Peyer's patch (tissue), 4 donors: ENCODE measurements around the gene HGFAC. TPM values are rescaled to one million over a fixed set of nuclear protein-coding genes. Genes with fewer than 3 reads are reported as not detected.

Experiments used
- DNase-seq, 3 donors: peaks; one replicate each; pipeline ENCODE4 v3.0.0-alpha.2; 2017 to 2019
- H3K27ac ChIP-seq, 4 donors: fragments of 200-600 bp; sonication (generic); one replicate each; pipeline ENCODE4 v1.5.1; 2016 to 2019
- H3K27me3 ChIP-seq, 2 donors: fragments of 200-600 bp; sonication (generic); one replicate each; pipeline ENCODE4 v1.5.1; 2019
- H3K36me3 ChIP-seq, 3 donors: fragments of 200-600 bp; sonication (generic); one replicate each; pipeline ENCODE4 v1.5.1; 2016 to 2019
- H3K4me1 ChIP-seq, 4 donors: fragments of 200-600 bp; sonication (generic); one replicate each; pipeline ENCODE4 v1.5.1; 2016 to 2019
- H3K4me3 ChIP-seq, 4 donors: fragments of 200-600 bp; sonication (generic); 1 replicate in 3 of 4; 2 replicates in 1 of 4; pipeline ENCODE4 v1.5.1; 2016 to 2019; ENCODE audit warnings: mild to moderate bottlenecking in 1 of 4
- H3K9me3 ChIP-seq, 4 donors: fragments of 200-600 bp; sonication (generic); one replicate each; pipeline ENCODE4 v1.5.1; 2016 to 2019; ENCODE audit warnings: mild to moderate bottlenecking in 1 of 4
- POLR2A ChIP-seq, 2 donors: fragments of 450-650 bp; IDR thresholded peaks; one replicate each; pipeline ENCODE4 v1.5.1; 2017; ENCODE audit warnings: antibody characterized with exemption in 2 of 2, mild to moderate bottlenecking in 2 of 2, moderate library complexity in 2 of 2
- total RNA-seq, 4 donors: library from RNA; depleted of rRNA; stranded (reverse); fragments of >200 nt; gene quantifications; one replicate each; pipeline ENCODE4 v1.1.0, GENCODE V29; 2016
- TF ChIP-seq, protein P1 (sequence below), 6 experiments: fragments of 450-650 bp in 4 of 6; fragments of 200-600 bp in 2 of 6; sonication (generic) in 1 of 6; IDR thresholded peaks; one replicate each; pipeline ENCODE4 v1.5.1; 2017 to 2019; ENCODE audit warnings: antibody characterized with exemption in 6 of 6, mild to moderate bottlenecking in 3 of 6, moderate library complexity in 1 of 6

HGFAC gene
- total RNA-seq, 4 donors from 2014 or later = not detected

DNA sequence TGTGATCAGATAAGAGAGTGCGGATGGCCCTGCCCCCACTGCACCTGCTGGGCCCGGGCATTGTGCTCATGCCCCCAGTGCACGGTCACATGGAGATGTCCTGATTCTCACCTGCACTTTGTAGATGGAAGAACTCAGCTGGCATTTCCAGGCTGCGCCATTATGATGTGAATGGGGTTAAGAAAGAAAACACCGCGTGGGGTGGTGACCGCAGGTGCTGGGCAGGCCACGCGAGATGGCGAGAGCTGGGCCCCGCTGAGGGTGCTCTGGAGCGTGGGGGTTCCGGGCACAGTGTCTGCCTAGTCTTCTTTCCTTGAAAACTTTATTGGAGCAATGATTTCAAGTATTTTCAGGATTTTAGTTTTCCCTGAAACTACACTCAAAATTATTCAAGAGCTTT is 17.8 kb upstream of the HGFAC start:
- Histone ChIP-seq H3K4me1 (no peaks in the 10 kb centered on the region), H3K9me3 (no peaks in the 10 kb centered on the region), H3K4me3 (no peak overlapping the region), H3K36me3 (peaks cover 0 to 30% (median 0%) of the 10 kb centered on the region in 3 donors), H3K27ac (no peak overlapping the region), H3K27me3 (no peaks in the 10 kb centered on the region)
- no peak for DNase-seq
- no peak for TF ChIP-seq POLR2A (IDR thresholded peaks at IDR 0.05)
- TF ChIP-seq, protein P1, sequence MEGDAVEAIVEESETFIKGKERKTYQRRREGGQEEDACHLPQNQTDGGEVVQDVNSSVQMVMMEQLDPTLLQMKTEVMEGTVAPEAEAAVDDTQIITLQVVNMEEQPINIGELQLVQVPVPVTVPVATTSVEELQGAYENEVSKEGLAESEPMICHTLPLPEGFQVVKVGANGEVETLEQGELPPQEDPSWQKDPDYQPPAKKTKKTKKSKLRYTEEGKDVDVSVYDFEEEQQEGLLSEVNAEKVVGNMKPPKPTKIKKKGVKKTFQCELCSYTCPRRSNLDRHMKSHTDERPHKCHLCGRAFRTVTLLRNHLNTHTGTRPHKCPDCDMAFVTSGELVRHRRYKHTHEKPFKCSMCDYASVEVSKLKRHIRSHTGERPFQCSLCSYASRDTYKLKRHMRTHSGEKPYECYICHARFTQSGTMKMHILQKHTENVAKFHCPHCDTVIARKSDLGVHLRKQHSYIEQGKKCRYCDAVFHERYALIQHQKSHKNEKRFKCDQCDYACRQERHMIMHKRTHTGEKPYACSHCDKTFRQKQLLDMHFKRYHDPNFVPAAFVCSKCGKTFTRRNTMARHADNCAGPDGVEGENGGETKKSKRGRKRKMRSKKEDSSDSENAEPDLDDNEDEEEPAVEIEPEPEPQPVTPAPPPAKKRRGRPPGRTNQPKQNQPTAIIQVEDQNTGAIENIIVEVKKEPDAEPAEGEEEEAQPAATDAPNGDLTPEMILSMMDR (IDR thresholded peaks at IDR 0.05) = no peak

DNA sequence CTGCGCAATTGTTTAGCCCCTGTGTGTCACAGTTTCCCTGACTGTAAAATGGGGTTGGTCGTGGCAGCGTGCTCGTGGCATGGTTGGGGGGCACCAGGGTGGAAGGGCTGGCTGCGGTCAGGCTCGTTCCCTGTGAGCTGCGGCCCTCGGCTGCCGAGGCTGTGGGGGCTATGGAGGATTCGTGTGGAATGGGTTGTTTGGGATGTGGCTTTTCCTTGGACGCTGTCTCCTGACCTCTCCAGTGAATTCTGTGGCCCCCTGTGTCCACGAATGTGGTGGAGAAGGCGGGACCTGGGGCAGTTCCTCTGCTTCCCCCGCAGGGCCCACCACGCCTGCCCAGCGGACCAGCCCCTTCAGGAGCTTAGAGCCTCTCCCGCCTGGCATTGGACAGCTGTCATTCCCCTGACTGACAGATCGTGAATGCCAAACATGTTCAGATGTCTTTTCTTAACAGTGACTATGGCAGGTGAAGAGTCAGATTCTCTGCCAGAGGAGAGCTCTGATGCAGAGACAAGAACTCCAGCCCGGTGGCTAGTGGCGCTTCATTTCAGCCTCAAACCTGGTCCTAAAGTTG is 17.2 kb upstream of the HGFAC start:
- no peaks in the 10 kb centered on the region for H3K27me3 ChIP-seq
- no peak overlapping the region for H3K27ac ChIP-seq
- no peak overlapping the region for H3K4me3 ChIP-seq
- no peaks in the 10 kb centered on the region for H3K9me3 ChIP-seq
- H3K36me3 ChIP-seq = peaks cover 0 to 35% (median 0%) of the 10 kb centered on the region in 3 donors
- no peak for TF ChIP-seq POLR2A (IDR thresholded peaks at IDR 0.05)
- TF ChIP-seq, protein P1 (IDR thresholded peaks at IDR 0.05) = no peak
- DNase-seq = no peak
- no peaks in the 10 kb centered on the region for H3K4me1 ChIP-seq

DNA sequence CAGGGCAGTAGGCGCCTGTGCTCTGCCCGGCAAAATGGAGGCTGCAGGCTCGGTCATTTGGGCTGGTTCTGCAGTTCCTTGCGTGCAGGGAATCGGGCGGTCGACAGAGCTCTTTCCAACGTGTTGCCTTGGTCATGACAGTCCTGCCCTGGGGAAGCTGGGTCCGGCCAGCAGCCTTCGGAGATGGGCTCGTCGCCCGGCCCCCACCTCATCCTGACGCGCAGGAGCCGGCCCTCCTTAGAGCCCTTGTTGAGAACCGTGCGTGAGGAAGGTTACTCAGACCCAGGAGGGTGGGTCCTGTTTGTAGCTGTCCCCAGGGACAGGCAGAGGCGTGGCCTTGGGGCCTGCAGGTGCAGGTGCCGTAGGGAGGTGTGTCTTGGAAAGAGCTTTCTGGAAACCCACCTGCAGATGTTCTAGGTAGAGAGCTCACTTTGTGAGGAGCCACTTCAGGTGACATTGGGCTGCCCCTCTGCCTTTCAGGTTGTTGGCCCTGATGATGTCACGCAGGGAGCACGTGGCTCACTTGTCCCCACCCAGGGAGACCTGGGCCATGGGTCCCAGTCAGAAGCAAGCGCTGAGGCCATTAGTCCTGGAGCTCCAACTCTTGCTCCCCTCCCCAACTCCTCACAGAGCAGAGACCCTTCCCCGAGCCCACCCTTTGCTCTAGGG is 15.2 kb upstream of the HGFAC start:
- Histone ChIP-seq H3K27ac (no peak overlapping the region), H3K36me3 (peaks cover 0 to 38% (median 0%) of the 10 kb centered on the region in 3 donors)

DNA sequence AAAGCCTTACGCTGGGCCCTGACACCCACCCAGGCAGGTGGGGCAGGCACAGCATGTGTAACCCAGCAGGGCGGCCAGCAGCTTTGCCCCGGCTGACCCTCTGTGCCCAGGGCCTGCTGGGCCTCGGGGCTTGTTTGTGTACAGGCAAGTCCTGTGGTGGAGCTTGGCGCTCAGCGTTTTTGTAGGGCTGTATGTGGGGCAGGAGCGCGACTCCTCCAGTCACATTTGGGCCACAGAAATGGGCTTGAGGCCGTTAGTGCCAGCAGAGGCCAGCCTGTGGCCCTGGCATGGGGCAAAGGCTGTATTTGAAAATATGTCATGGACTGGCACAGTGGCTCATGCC is 14.7 kb upstream of the HGFAC start:
- Histone ChIP-seq H3K4me3 (no peak overlapping the region), H3K27ac (no peak overlapping the region), H3K4me1 (no peaks in the 10 kb centered on the region), H3K36me3 (peaks cover 0 to 38% (median 0%) of the 10 kb centered on the region in 3 donors), H3K27me3 (no peaks in the 10 kb centered on the region), H3K9me3 (no peaks in the 10 kb centered on the region)
- no peak for DNase-seq
- TF ChIP-seq, protein P1 (IDR thresholded peaks at IDR 0.05) = no peak
- no peak for TF ChIP-seq POLR2A (IDR thresholded peaks at IDR 0.05)

More for the DNA sequence above, 15.2 kb upstream of the HGFAC start:
- Histone ChIP-seq H3K9me3 (no peaks in the 10 kb centered on the region), H3K27me3 (no peaks in the 10 kb centered on the region), H3K4me1 (no peaks in the 10 kb centered on the region), H3K4me3 (no peak overlapping the region)
- TF ChIP-seq POLR2A (IDR thresholded peaks at IDR 0.05) = no peak
- TF ChIP-seq, protein P1 (IDR thresholded peaks at IDR 0.05) = no peak
- no peak for DNase-seq

DNA sequence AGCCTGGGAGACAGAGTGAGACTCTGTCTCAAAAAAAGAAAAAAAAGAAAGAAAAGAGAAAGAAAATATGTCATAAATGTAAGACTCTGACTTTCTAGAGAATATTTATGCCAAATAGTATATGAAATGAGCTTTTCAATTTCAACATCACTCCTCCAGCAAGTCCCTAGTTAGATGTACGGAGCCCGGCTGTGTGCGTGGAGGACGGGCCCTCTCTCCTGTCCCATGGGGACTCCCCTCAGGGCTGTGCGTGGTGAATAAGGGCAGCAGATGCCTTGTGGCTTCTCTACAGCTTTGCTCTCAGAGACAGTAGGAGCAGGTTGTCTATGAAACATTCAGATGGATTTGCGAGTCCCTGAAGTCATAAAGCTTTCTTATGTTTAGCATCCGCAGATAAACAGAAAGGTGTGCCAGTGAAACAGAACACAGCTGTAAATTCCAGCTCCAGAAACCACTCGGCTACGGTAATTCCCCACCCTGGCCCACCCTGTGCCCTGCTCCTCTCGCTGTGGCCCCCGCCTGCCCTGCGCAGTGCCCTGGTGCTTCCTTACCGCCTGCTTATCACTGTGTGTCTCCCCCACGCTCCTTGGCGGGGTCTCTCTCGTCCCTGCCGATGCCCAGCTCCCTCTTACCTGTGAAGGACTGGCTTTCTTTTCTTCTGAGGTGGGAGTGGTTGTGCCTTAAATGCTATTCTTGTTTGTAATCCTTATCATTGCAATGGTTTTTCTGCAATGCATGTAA is 13.9 kb upstream of the HGFAC start:
- peaks cover 0 to 33% (median 0%) of the 10 kb centered on the region in 3 donors for H3K36me3 ChIP-seq
- H3K27me3 ChIP-seq = no peaks in the 10 kb centered on the region
- H3K27ac ChIP-seq = no peak overlapping the region
- no peaks in the 10 kb centered on the region for H3K9me3 ChIP-seq
- no peaks in the 10 kb centered on the region for H3K4me1 ChIP-seq
- H3K4me3 ChIP-seq = no peak overlapping the region
- TF ChIP-seq, protein P1 (IDR thresholded peaks at IDR 0.05) = no peak
- TF ChIP-seq POLR2A (IDR thresholded peaks at IDR 0.05) = no peak
- DNase-seq = no peak
